HepG2 (cell line): ENCODE data around the gene PRKCZ. TPM values are rescaled to one million over a fixed set of nuclear protein-coding genes. Genes with fewer than 3 reads are reported as not detected.

ENCODE experiments used
- FOXK1 ChIP-seq: sonication (generic); formaldehyde crosslinking; IDR thresholded peaks from 2 replicates; pipeline ENCODE4 v1.4.0; 2020; ENCODE audit warnings: low read depth, missing genetic modification reagents, borderline replicate concordance
- GABPA ChIP-seq, 2 experiments: IDR thresholded peaks; 2 replicates each; pipeline ENCODE4 v1.6.1; 2011 to 2016; ENCODE audit warnings: low read depth in 2 of 2, low read length in 1 of 2, missing biosample characterization in 1 of 2, missing genetic modification characterization in 1 of 2
- PAF1 ChIP-seq: IDR thresholded peaks from 2 replicates; pipeline ENCODE4 v1.6.1; 2016; ENCODE audit warnings: missing genetic modification reagents, missing compliant biosample characterization
- PPARG ChIP-seq: conservative IDR thresholded peaks from 2 replicates; pipeline ENCODE4 v1.6.1; 2016; ENCODE audit warnings: missing biosample characterization, missing genetic modification reagents
- RAD51 ChIP-seq: fragments of 450-650 bp; IDR thresholded peaks from 2 replicates; pipeline ENCODE4 v1.6.1; 2016; ENCODE audit warnings: borderline replicate concordance
- SIN3A ChIP-seq: IDR thresholded peaks from 2 replicates; pipeline ENCODE4 v1.6.1; 2011; ENCODE audit warnings: low read depth, mild to moderate bottlenecking, control low read depth, low read length, borderline replicate concordance
- ZNF256 ChIP-seq: sonication (generic); formaldehyde crosslinking; conservative IDR thresholded peaks from 2 replicates; pipeline ENCODE4 v1.4.0; 2020; ENCODE audit warnings: missing genetic modification reagents
- ZNF33B ChIP-seq: sonication (generic); formaldehyde crosslinking; IDR thresholded peaks from 2 replicates; pipeline ENCODE4 v1.5.1; 2020; ENCODE audit warnings: mild to moderate bottlenecking, missing genetic modification reagents
- ZNF383 ChIP-seq: sonication (generic); formaldehyde crosslinking; IDR thresholded peaks from 2 replicates; pipeline ENCODE4 v1.4.0; 2020; ENCODE audit warnings: missing genetic modification reagents, mild to moderate bottlenecking, borderline replicate concordance
- ZNF547 ChIP-seq: sonication (generic); formaldehyde crosslinking; IDR thresholded peaks from 2 replicates; pipeline ENCODE4 v1.5.1; 2020; ENCODE audit warnings: mild to moderate bottlenecking, missing genetic modification reagents
- ZNF773 ChIP-seq: sonication (generic); formaldehyde crosslinking; IDR thresholded peaks from 2 replicates; pipeline ENCODE4 v1.4.0; 2020; ENCODE audit warnings: missing genetic modification reagents, borderline replicate concordance
- ZNF883 ChIP-seq: sonication (generic); formaldehyde crosslinking; IDR thresholded peaks from 2 replicates; pipeline ENCODE4 v1.5.1; 2020; ENCODE audit warnings: mild to moderate bottlenecking, missing genetic modification reagents; ENCODE audit errors: not compliant biosample characterization
- polyA plus RNA-seq, 8 experiments: library from polyadenylated mRNA; depleted of rRNA in 3 of 8; stranded (reverse) in 7 of 8; unstranded in 1 of 8; fragments of >200 nt; fragmentation: Illumina TruSeq in 4 of 8; extraction: Trizol in 4 of 8; gene quantifications; 2 replicates each; pipeline versions ENCODE4 v1.2.1 to v1.2.3, GENCODE V29; 2011 to 2016; ENCODE audit warnings: low read depth in 4 of 8, missing spikeins in 1 of 8, mixed read lengths in 1 of 8; ENCODE audit not compliant: insufficient read depth in 1 of 8
- total RNA-seq, 5 experiments: library from RNA; depleted of rRNA; stranded (reverse); fragments of >200 nt; fragmentation: Illumina TruSeq; extraction: Trizol; gene quantifications; 2 replicates each; pipeline ENCODE4 v1.2.3, GENCODE V29; 2016; ENCODE audit warnings: low read depth in 1 of 5
- TF ChIP-seq, protein P1 (sequence below): sonication (generic); formaldehyde crosslinking; IDR thresholded peaks from 2 replicates; pipeline ENCODE4 v1.8.0; 2022; ENCODE audit warnings: missing genetic modification reagents, low read depth, mild to moderate bottlenecking, borderline replicate concordance
- TF ChIP-seq, protein P2 (sequence below): sonication (generic); formaldehyde crosslinking; IDR thresholded peaks from 2 replicates; pipeline ENCODE4 v1.5.0; 2020; ENCODE audit warnings: mild to moderate bottlenecking, missing genetic modification reagents, borderline replicate concordance
- TF ChIP-seq, protein P3 (sequence below): sonication (generic); formaldehyde crosslinking; IDR thresholded peaks from 2 replicates; pipeline ENCODE4 v1.8.1; 2022; ENCODE audit warnings: low read depth, mild to moderate bottlenecking, missing genetic modification reagents
- TF ChIP-seq, protein P4 (sequence below): sonication (generic); formaldehyde crosslinking; IDR thresholded peaks from 2 replicates; pipeline ENCODE4 v1.4.0; 2020; ENCODE audit warnings: mild to moderate bottlenecking, missing genetic modification reagents

Gene PRKCZ
- total and polyA plus RNA-seq, 2 of the 13 experiments (the other 11 are each of a cell fraction or from before 2014, with no cell fraction given) = 34.7 to 85.2 TPM

DNA sequence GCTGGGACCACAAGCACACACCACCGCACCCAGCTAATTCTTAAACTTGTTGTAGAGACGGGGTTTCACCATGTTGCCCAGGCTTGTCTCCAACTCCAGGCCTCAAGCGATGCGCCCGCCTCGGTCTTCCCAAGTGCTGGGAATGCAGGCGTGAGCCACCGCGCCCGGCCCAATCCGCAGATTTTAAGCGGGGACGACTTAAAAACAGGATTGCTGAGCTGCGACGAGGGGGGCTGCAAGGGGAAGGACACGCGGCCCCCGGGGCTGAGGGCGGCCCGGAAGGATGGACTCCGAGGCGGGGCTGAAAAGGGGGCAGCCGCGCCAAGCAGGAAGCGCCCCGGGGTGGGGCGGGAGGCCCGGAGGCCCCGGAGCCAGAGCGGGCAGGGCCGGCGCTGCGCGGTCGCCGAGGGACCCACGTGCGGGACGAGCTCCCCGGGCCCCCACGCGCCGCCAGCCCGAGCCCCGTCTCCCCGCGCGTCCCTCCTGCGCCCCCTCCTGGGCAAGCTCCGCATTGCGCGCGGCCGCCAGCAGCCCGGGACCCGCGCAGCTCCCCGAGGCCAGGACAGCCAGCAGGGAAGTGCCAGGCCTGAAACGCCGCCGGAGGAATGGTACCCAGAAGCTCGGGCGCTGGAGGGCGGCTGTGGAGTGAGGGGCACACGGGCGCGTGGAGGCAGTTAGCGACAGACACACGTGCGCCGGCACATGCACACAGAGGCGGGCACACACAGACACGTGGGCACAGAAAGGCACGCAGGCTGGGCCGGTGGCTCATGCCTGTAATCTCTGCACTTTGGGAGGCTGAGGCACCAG lies 5.5 kb upstream of the PRKCZ start (continued):
- TF ChIP-seq, protein P1, sequence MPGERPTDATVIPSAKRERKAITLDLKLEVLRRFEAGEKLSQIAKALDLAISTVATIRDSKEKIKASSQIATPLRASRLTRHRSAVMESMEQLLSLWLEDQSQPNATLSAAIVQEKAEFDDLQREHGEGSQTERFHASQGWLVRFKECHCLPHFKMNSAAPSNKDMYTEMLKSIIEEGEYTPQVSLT (CRISPR knock-in tag) = no peak
- no peak for TF ChIP-seq ZNF773 (CRISPR knock-in tag)
- no peak for TF ChIP-seq ZNF256 (CRISPR knock-in tag)
- TF ChIP-seq, protein P2, sequence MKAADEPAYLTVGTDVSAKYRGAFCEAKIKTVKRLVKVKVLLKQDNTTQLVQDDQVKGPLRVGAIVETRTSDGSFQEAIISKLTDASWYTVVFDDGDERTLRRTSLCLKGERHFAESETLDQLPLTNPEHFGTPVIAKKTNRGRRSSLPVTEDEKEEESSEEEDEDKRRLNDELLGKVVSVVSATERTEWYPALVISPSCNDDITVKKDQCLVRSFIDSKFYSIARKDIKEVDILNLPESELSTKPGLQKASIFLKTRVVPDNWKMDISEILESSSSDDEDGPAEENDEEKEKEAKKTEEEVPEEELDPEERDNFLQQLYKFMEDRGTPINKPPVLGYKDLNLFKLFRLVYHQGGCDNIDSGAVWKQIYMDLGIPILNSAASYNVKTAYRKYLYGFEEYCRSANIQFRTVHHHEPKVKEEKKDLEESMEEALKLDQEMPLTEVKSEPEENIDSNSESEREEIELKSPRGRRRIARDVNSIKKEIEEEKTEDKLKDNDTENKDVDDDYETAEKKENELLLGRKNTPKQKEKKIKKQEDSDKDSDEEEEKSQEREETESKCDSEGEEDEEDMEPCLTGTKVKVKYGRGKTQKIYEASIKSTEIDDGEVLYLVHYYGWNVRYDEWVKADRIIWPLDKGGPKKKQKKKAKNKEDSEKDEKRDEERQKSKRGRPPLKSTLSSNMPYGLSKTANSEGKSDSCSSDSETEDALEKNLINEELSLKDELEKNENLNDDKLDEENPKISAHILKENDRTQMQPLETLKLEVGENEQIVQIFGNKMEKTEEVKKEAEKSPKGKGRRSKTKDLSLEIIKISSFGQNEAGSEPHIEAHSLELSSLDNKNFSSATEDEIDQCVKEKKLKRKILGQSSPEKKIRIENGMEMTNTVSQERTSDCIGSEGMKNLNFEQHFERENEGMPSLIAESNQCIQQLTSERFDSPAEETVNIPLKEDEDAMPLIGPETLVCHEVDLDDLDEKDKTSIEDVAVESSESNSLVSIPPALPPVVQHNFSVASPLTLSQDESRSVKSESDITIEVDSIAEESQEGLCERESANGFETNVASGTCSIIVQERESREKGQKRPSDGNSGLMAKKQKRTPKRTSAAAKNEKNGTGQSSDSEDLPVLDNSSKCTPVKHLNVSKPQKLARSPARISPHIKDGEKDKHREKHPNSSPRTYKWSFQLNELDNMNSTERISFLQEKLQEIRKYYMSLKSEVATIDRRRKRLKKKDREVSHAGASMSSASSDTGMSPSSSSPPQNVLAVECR (CRISPR knock-in tag) = 0 out of 2 replicates have a peak, but pooled peaks have one; percentile 11
- no peak for TF ChIP-seq ZNF33B
- TF ChIP-seq, protein P3, sequence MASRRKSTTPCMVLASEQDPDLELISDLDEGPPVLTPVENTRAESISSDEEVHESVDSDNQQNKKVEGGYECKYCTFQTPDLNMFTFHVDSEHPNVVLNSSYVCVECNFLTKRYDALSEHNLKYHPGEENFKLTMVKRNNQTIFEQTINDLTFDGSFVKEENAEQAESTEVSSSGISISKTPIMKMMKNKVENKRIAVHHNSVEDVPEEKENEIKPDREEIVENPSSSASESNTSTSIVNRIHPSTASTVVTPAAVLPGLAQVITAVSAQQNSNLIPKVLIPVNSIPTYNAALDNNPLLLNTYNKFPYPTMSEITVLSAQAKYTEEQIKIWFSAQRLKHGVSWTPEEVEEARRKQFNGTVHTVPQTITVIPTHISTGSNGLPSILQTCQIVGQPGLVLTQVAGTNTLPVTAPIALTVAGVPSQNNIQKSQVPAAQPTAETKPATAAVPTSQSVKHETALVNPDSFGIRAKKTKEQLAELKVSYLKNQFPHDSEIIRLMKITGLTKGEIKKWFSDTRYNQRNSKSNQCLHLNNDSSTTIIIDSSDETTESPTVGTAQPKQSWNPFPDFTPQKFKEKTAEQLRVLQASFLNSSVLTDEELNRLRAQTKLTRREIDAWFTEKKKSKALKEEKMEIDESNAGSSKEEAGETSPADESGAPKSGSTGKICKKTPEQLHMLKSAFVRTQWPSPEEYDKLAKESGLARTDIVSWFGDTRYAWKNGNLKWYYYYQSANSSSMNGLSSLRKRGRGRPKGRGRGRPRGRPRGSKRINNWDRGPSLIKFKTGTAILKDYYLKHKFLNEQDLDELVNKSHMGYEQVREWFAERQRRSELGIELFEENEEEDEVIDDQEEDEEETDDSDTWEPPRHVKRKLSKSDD = no peak
- no peak for TF ChIP-seq PAF1 (CRISPR knock-in tag)
- TF ChIP-seq, protein P4, sequence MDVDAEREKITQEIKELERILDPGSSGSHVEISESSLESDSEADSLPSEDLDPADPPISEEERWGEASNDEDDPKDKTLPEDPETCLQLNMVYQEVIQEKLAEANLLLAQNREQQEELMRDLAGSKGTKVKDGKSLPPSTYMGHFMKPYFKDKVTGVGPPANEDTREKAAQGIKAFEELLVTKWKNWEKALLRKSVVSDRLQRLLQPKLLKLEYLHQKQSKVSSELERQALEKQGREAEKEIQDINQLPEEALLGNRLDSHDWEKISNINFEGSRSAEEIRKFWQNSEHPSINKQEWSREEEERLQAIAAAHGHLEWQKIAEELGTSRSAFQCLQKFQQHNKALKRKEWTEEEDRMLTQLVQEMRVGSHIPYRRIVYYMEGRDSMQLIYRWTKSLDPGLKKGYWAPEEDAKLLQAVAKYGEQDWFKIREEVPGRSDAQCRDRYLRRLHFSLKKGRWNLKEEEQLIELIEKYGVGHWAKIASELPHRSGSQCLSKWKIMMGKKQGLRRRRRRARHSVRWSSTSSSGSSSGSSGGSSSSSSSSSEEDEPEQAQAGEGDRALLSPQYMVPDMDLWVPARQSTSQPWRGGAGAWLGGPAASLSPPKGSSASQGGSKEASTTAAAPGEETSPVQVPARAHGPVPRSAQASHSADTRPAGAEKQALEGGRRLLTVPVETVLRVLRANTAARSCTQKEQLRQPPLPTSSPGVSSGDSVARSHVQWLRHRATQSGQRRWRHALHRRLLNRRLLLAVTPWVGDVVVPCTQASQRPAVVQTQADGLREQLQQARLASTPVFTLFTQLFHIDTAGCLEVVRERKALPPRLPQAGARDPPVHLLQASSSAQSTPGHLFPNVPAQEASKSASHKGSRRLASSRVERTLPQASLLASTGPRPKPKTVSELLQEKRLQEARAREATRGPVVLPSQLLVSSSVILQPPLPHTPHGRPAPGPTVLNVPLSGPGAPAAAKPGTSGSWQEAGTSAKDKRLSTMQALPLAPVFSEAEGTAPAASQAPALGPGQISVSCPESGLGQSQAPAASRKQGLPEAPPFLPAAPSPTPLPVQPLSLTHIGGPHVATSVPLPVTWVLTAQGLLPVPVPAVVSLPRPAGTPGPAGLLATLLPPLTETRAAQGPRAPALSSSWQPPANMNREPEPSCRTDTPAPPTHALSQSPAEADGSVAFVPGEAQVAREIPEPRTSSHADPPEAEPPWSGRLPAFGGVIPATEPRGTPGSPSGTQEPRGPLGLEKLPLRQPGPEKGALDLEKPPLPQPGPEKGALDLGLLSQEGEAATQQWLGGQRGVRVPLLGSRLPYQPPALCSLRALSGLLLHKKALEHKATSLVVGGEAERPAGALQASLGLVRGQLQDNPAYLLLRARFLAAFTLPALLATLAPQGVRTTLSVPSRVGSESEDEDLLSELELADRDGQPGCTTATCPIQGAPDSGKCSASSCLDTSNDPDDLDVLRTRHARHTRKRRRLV (CRISPR knock-in tag) = no peak
- no peak for TF ChIP-seq RAD51
- TF ChIP-seq ZNF383 (CRISPR knock-in tag) = no peak
- no peak for TF ChIP-seq GABPA (IDR thresholded peaks at IDR 0.05; ENCODE audit: low read depth, low read length)
- TF ChIP-seq GABPA (CRISPR knock-in tag; IDR thresholded peaks at IDR 0.05; ENCODE audit: low read depth) = no peak
- TF ChIP-seq FOXK1 (CRISPR knock-in tag) = no peak
- no peak for TF ChIP-seq ZNF547 (CRISPR knock-in tag)
- TF ChIP-seq ZNF883 (CRISPR knock-in tag) = no peak
- TF ChIP-seq PPARG (CRISPR knock-in tag) = no peak
- no peak for TF ChIP-seq SIN3A
